ENCODE measurements around the gene ASZ1.

The ASZ1 gene

GRCh38 chr7:117346161-117346560 lies 81.1 kb downstream of the ASZ1 start:
- no peak for DNase-seq (ENCODE audit: low spot score)

DNA sequence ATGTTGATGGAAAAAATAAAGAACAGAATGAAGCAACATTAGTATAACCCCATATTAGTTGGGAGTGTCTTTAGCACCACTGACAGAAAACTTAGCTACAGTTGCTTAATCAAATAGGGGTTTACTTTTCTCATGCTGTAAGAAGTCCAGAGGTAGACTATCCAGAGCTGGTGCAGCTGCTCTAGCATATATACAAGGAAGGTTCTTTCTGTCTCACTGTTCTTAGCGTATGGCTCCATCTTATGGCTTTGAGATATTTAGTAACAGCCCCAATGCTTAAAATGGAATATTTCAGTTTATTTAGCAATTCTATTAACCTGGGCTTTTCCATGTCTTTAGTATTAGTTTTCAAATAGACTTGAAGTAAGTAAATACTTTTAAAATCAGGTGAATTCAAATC lies 89.3 kb downstream of the ASZ1 start:
- DNase-seq (ENCODE audit: low spot score) = no peak

- no peak for DNase-seq (ENCODE audit: low spot score)
These were observed 94.1 kb downstream of the ASZ1 start for GRCh38 chr7:117333168-117333567.

- DNase-seq (ENCODE audit: low spot score) = no peak
These were observed 95.3 kb downstream of the ASZ1 start for GRCh38 chr7:117332031-117332430.

- no peak for DNase-seq (ENCODE audit: low spot score)
These were observed 101.5 kb downstream of the ASZ1 start for GRCh38 chr7:117325836-117326235.

GRCh38 chr7:117324960-117325359 lies 102.3 kb downstream of the ASZ1 start:
- no peak for DNase-seq (ENCODE audit: low spot score)

GRCh38 chr7:117323851-117324711 lies 103.2 kb downstream of the ASZ1 start:
- DNase-seq (ENCODE audit: low spot score) = no peak

DNA sequence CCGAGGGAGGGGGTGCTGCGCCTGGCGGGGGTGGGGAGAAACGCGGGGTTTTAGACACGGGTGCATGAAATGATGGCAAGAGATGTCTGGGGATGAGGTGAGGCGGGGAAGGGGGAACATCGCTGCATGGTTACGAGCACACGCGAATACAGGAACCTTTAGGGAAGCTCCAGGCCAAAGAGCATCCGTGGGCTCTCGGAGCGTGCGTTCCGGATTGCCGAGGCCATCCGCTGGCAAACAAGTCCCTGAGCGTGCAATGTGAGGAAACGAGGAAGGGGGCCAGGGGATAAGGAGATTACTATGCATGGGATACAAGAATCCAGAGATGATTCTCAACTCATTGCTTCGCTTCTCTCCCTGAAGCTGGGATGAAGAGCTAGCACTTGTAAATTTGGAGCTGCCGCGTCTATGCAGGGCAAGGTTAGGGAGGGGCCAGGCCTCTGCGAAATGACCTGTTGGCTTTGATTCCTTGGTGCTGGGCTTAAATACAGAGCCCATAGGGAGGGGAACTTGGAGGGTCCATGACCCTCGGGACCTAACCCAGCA lies 103.9 kb downstream of the ASZ1 start:
- no peak for DNase-seq (ENCODE audit: low spot score)

- no peak for DNase-seq (ENCODE audit: low spot score)
These were observed 104.5 kb downstream of the ASZ1 start, which contains the start of gene WNT2 for GRCh38 chr7:117322741-117323304. Gene WNT2, minus strand, starts transcription at chr7:117323058. Its CDS starts 69 bp downstream, at chr7:117322989.

- no peak for DNase-seq (ENCODE audit: low spot score)
These were observed 106.8 kb downstream of the ASZ1 start for GRCh38 chr7:117320523-117320922.

GRCh38 chr7:117319181-117319580 lies 108.1 kb downstream of the ASZ1 start:
- no peak for DNase-seq (ENCODE audit: low spot score)

DNA sequence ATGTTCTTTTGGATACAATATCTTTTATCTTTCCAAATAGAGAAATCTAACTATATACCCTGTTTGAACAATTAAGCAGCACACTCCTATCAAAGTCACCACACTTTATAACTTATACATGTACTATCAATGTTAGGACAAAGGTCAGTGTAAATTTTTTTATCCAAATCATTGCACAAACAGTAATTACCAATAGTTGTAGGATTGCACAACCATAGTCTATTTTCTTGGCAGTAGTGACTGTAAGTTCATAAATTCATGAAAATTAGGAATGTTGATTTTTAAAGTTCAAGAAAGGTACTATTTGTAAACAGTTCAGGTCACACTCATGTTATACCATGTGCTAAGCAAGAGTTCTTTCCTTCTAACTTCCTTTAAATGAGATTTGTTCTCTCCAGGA lies 113.7 kb downstream of the ASZ1 start:
- no peak for DNase-seq (ENCODE audit: low spot score)
